Right ventricle myocardium superior (tissue), 1 donor: ENCODE results near the gene PXDN. TPM values are rescaled to one million over a fixed set of nuclear protein-coding genes. Genes with fewer than 3 reads are reported as not detected.

Source experiments
- ATAC-seq: fragments of 200-7000 bp; cut with Tn5 transposase; one replicate; pipeline ENCODE4 v1.9.1; 2020; ENCODE audit warnings: mild to moderate bottlenecking; ENCODE audit not compliant: poor library complexity
- DNase-seq: peaks from one replicate; pipeline ENCODE4 v3.0.0-alpha.2; 2020
- intact Hi-C: fragments of 100-400 bp; cut with DNase I; formaldehyde crosslinking; loops from one replicate; pipeline ENCODE4 v1.11.2; 2022
- total RNA-seq: library from RNA; stranded (reverse); fragmentation: NEBNext Ultra II Directional; extraction: Animal tissue kit (Norgen Biotek cat#: 25700); gene quantifications from one replicate; pipeline ENCODE4 v1.2.1, GENCODE V29; 2021
- donor health status: DM: no; HTN: yes; CAD: no; lungs with severe emphysema.

The PXDN gene
- total RNA-seq, 1 donor from 2014 or later = 15.6 TPM

DNA sequence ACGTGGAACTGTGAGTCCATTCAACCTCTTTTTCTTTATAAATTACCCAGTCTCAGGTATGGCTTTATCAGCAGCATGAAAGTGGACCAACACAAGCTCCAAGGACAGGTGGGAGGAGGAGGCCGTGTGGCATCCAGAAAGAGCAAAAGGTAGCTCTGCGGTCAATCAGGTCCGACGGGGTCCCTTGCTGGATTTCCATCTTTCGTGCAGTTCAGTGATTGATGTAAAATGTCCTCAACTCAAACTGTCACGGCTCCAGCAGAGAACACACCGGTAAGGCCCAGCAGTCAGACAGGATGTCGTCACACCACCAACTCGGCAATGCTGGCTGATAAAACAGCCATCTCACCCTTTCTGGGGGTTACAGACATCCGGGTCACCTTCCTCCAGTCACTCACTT lies 123.3 kb downstream of the PXDN start:
- ATAC-seq (no peak), DNase-seq (no peak)
- intact Hi-C loops = no loop called here

DNA sequence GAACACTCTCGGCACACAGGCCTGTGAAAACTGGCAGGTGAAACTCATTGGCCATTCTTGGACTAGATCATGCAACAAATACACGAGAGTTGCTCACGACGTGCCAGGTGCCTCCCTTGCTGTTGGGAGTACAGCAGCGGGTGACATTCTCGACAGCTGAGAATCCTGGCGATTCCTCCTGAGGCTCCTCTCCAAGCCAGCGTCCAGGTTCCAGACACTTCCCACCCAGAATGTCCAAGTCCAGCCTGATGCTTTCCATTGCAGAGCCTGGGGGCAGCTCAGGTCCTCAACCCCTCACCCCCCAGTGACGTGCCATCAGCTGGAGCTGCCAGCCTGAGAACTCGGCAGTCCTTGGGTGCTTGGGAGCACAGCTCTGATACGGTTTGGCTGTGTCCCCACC lies 124.2 kb downstream of the PXDN start:
- intact Hi-C loops = no loop called here
- DNase-seq (no peak), ATAC-seq (no peak)

DNA sequence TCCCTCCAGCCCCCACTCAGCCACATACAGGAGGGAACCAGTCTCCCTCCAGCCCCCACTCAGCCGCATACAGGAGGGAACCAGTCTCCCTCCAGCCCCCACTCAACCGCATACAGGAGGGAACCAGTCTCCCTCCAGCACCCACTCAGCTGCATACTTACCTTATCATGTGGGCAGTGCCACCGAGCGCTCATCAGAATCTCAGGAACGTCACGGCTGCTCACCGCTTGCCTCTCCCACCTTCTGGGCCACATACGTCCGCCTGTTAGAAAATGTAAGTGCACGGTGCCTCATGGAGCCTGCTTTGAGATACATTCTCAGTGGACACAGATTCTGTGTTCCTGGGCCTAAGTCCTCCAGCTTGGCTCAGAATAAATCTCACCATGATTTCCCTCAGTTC lies 124.8 kb downstream of the PXDN start:
- intact Hi-C loops = no loop called here
- no peak for ATAC-seq

DNA sequence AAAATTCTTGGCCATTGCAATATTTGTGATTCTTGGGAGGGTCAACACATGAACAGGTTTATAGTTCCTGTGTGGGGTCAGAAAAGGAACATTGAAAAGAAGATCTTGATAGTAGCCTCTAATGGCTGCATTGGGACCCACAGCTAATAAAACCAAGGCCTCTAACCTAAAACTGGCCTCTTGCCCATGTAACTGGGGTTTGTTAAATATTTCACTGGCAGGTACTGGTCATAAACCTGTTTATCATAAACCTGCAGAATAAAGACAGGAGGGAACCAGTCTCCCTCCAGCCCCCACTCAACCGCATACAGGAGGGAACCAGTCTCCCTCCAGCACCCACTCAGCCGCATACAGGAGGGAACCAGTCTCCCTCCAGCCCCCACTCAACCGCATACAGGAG lies 125.3 kb downstream of the PXDN start:
- no peak for DNase-seq
- no peak for ATAC-seq
- intact Hi-C loops = no loop called here

More for the DNA sequence above, 124.8 kb downstream of the PXDN start:
- no peak for DNase-seq

DNA sequence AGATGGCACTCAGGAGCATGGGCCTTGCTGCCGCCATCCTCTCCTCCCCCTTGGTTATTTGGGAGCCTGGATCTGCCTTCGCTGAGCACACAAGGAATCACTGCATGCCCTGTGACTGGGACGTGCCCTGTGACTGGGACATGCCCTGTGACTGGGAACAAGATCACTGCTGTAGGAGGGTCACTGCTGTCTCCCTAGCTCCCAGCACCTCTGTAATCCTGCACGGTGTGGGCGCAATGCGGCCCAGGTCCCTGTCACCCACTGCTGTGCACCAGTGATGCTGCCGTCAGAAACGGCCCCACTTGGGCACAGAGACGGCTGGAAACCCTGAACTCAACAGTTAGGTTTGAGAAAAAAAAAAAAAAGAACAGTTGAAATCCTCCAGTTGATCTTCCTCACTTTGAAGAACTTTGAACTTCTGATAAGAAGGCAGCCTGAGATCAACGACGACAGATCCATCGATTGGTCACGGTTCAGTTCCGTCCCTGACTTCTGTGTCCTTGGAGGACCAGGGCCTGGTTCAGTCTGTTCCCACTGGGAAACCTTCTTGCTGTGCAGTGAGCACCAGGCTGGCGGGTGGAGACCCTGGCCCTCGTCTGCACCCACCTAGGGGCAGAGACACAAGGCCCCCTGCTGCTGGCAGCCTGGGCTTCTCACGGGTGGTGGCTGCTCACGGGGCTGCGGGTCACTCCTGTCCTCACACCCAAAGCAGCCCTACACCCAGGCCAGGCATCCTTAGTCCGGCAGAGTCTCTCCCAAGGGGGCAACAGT lies 125.9 kb downstream of the PXDN start:
- ATAC-seq (no peak), DNase-seq (peak; percentile 24)
- intact Hi-C loops = no loop called here

DNA sequence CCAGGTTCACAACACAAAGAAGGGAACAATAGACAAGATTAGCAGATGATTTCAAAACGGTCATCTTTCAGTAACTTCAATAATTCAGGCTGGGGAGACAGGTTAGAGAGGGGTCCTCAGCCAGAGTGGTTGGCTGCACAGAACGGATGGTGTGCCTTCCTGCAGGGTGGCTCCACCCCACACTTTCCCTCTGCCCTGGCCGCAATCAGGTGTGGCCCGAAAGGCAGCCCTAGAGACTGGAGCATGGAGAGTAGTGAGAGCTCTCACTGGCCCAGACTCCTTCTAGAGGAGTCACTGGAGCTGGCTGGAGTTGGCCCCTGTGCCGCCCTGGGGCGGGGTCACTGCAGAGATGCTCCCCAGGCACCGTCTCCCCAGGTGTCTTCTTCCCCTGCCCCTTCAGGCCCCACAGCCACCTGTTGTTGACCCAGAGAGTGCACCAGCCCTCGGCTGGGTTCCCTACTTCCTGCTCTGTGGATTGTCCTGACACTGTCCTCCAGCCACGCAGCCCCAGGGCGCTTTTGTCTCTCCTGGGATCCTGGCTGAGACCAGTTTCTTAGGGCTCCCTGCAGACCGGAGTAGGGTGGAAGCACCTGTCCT lies 126.8 kb downstream of the PXDN start:
- no peak for ATAC-seq
- intact Hi-C loops = no loop called here
- peak; percentile 22 for DNase-seq

DNA sequence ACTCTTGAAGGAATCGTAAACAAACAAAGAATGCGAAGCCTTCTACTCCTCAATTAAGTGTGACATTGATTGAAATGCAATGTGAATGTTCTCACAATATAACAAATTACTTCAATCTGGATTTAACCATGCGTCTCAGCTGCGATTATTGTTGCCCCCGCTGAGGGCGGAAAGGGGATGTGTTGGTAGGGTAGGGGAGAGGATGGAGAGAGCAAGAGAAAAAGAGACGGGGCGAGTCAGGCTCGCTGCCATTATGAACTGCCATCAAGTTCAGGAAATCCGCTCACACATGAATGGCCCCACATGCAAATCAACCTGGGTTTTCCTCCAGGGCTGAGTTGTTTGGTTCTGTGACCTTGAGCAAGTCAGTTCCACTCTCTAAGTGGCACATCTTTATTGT lies 129.8 kb downstream of the PXDN start:
- ATAC-seq (no peak), DNase-seq (no peak)
- intact Hi-C loops = no loop called here

DNA sequence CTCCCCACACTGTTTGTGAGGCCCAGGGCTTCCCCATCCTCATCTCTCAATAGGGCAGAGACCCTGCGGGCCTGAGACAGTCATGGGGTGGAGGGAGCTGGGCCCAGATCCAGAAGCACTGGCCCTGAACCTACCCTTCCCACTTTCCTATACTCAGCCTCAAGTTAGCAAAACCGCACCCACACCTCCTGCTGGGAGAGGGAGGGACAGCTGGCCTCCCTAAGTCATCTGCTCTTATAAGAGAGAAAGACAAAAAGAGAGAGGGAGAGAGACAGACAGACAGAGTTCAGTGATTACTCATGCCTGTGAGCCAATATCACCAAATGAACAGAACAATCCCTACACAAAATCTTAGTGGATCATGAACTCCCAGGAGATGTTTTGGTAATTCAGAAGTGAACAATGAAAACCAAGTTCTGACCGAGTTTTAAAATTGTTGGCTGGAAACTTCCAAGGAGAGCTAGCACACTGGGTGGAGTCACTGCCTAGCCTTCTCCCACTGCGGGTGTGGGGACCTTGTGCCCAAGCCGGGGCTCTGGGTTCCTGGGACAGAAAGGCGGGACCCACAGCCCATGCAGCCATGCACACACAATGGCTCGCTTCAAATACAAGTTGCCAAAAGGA lies 130.5 kb downstream of the PXDN start:
- DNase-seq (peak; percentile 69), ATAC-seq (peak; percentile 87)
- intact Hi-C loops = no loop called here

DNA sequence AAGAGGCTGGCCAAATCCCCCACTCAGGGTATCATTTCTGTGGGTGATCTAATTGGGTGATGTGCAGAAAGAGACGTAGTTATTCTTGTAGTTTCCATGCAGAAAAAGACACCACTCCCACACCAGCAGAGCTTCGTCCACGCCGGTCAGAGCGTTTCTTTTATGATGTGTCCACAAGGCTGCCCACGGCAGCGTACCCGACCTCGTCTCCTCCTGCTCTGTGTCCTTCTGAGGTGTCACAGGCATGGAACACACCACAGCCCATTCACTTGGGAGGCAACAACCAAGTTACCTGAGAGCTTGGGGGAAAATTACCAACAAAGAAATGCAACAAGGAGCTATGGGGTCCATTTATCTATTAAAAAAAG lies 131.3 kb downstream of the PXDN start:
- no peak for DNase-seq
- no peak for ATAC-seq

DNA sequence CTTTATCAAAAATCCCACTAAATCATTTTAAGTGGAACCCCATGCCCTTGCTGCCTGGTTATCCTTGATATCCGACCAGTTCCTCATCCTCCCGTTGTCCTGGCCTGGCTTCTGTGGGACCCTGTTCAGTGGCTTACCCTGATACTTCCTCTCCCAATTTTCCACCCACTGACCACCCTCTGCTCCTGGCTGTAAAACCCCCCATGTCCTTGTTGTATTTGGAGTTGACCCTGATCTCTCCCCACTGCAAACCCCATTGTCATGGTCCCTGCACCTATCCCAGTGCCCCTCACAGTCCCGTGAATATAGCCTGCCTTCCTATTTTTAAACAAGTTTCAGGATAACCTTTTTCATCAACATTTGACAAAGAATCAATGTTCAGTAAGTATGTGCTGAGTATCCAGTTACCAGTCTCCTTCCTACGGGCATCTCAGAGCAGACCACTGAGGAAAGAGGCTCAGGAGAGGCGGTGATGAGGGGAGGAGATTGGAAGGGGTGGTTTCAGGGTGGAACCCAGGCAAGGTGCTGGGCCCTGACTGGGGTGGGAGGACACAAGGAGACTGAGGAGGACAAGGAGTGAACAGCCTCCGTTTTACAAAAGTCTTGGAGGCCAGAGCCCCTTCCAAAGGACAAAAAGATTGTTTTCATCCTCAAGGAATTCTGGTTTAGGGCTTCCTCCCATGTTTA lies 131.8 kb downstream of the PXDN start:
- intact Hi-C loops = no loop called here
- DNase-seq (no peak), ATAC-seq (no peak)

More for the DNA sequence above, 131.3 kb downstream of the PXDN start:
- intact Hi-C loops = no loop called here

DNA sequence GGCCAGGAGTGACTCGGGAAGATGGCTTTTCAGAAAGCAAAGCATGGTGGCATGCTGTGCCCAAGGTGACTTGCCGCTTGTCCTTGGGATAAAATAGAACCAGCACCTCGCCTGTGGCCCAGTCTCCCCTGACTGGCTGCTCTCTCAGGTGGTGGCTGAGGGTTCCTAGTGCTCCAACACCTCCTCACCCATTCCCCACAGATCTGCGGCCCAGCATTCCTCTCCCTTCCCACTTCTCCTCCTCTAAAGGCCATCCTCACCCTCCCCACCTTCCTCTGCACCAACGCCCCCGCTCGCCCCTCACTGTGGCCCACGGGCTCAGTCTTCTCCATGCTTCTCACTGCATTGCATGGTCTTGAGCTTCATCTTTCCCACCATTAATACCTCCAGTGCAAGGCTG lies 132.4 kb downstream of the PXDN start:
- no peak for ATAC-seq
- no peak for DNase-seq
- intact Hi-C loops = no loop called here

DNA sequence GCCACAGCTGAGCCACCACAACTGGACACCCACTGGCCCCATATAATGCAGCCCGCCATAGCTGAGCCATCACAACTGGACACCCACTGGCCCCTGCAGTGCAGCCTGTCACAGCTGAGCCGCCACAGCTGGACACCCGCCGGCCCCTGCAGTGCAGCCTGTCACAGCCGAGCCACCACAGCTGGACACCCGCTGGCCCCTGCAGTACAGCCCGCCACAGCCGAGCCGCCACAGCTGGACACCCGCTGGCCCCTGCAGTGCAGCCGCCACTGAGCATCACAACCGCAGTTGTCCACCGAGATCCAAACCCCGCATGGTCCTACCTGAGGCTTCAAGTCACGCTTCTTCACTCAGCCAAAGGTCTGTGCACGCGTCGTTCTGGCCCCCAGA lies 134.2 kb downstream of the PXDN start:
- ATAC-seq (no peak), DNase-seq (peak; percentile 37)
- intact Hi-C loops = no loop called here

DNA sequence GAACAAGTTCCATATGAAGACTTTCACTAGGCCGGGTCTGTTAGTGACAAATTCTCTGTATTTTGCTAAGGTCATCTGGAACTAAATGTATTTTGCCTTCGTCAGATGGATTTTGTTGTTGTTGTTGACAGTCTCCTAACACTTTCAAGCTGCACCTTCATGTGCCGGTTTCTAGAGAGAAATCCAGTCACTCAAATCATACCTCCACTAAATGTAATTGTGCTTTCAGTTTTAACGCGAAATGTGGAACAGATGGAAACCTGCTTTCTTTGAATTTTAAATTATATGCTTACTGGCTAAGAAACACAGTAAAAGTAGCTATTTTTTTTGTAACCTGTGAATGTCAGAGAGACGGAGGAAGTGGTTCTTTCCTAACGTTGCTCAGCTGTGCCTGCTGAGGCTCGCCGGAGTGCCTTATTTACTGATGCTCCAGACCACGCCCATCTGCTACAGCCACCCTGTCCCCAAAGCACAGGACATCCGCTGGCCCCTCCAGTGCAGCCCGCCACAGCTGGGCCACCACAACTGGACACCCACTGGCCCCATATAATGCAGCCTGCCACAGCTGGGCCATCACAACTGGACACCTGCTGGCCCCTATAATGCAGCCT lies 134.7 kb downstream of the PXDN start:
- intact Hi-C loops = no loop called here
- DNase-seq (peak; percentile 23), ATAC-seq (no peak)

DNA sequence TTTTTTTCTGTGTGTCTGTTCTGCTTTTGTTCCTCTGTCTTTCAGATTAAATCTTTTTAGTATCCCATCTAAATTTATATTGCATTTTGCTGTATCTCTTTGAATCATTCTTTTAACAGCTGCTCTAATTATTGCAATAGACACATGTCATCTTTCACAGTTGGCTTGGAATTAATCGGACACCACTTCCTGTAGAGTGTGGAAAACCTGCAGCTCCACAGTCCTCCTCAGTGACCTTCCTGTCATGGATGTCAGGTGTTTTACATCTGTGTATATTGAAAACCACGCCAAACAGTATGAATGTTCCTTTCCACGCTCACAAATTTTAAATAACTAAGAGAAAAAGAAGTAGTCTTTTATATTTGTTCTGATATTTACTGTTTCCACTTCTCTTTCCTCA lies 135.3 kb downstream of the PXDN start:
- intact Hi-C loops = no loop called here
- ATAC-seq (no peak), DNase-seq (no peak)

DNA sequence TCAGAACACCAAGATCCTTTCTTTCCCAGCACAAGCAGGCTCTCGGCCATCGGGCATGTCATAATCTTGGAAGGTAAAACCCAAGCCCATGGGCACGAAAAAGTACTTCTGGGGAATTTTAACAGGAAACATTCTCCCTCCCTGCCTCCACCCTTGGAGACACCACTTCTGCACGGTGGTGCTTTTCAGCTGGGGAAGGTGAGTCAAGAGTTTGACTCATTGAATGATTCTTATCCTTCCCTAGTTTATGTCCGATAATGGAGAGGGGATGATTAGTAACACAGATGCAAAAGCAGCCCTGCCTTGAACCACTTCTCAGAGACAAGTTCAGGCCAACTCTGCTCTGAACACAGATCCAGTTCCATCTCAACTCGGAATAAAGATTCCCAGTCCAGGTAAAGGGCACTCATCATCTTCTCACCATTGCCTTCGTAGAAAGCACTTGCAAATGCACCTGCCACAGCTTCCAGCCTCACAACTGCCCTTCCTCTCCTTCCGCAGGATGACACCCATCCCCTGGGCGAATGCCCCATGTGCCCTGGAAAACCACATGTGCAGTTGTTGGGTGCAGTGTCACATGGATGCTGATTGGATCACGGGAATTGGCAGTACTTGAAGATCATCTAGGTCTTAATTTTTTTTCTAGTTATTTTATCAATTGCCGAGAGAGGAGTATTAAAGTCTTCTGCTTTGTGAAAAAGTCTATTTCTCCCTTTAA lies 136.2 kb downstream of the PXDN start:
- DNase-seq (no peak), ATAC-seq (no peak)
- intact Hi-C loops = no loop called here

DNA sequence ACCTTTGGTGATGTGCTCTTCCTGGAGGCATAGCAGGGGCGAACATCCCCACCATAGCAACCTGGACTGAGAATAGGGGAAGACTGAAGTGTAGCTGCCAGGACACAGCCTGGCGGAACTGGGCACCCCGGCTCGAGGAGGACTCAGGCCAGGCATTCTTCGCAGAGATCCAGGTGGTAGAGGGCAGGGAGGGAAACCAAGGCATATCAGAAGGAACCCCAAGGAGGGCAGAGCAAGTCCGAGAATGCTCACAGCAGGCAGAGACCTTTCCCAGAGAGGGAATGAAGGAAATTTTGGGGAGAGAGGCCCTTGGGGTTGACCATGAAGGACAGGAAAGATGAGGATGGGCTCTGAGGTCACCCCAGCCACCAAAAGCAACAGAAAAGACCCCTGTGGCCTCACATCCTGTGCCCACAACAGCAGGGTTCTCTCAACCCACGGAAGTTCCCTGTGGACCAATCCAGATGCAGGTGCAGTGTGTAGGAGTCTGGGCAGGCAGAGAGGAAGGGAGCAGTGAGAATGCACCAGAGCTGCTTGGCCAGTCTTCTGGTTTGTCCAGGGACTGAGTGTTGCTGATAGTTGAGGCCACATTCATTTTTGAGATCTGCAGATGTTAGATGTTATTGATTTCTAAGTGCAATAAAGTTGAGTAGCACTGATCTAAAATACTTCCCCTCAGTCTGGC lies 136.9 kb downstream of the PXDN start:
- intact Hi-C loops = no loop called here
- DNase-seq (no peak), ATAC-seq (no peak)

DNA sequence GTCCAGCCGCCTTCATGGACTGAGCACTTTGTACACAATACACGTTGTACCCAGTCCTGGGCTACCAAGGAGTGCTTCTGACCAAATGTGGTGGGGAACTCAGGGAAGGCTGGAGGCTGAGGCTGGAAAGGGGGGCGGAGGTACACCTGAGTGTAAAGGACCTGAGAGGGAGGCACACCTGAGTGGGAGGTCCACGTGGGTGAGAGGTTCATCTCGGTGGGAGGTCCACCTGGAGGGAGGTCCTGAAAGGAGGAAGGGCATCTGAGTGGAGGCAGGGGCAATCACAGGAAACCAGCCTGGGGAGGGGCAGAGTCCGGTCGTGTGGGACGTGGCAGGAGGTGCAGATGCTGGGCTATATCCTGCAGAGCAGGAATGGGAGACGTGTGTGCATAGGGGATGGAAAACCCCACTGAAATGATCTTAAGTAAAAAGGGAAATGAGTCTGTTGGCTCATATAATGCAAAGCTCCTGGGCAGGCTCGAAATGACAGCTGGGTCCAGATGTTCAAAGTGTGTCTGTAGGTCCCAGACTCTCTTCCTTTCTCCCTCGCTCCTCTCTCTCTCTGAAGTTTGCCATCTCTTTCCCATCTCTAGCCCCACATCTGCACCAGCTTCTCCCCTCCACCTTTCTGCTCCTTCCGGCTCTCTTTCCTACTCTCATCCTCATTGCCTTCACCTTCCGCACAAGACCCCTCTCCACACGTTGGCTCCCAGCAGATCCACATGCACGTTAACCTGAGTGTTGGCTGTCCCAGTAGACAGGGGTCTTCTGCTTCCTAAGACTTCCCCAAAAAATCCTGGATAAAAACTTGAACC lies 137.7 kb downstream of the PXDN start:
- ATAC-seq (peak; percentile 23), DNase-seq (no peak)
- intact Hi-C loops = no loop called here
